KG1 (cell line): ENCODE measurements around the gene ADGRL3.
"Not testable (repeated sequence)": the region's sequence is repeated elsewhere in the genome, so short reads cannot be mapped to it uniquely, and the experiment has no call there.

Experiments used
- DNase-seq: peaks from one replicate; lab custom pipeline; 2025; lab: John Stamatoyannopoulos, UW

The ADGRL3 gene

GRCh38 chr4:61911313-61911756 is 711.2 kb downstream of the ADGRL3 start:
- no peak for DNase-seq

GRCh38 chr4:61913619-61914018 is 713.5 kb downstream of the ADGRL3 start:
- no peak for DNase-seq

DNA sequence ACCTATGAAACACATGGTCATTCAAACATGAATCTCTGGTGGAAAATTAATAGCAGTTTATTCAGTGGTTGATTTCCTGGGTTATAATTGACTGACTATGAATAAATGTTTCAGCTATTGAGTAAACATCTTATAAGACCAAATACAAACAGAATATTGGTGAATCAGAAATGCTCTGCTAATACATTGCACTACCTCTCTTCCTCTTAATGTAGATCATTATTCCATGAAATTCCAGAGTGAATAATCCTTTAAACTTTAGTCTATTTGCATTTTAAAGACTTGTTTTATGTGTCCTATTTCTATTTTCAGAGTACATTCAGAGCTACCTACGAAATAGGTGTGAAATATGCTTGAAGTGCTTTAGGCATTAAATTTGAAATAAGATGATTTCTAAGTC is 715.4 kb downstream of the ADGRL3 start:
- DNase-seq, result no peak

GRCh38 chr4:61918507-61918906 is 718.4 kb downstream of the ADGRL3 start:
- no peak for DNase-seq

DNA sequence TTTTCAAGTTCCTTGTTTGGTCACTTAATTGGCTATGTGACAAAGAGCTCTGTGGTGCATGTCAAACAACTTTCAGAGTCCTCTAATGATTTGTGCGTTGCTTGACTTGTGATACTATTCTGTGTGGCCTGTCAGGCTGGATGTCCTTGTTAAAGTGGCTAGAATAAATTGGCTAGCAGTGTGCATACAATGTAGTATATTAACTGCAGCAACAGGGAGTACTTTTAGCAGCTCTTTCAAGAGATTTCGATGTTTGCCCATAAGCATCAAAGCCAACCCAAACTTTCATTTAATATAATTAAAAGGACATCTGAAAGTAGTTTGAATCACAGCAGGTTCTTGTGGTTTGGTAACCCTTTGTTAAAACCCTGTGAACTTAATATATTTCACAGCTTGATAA is 718.9 kb downstream of the ADGRL3 start:
- DNase-seq, result no peak

GRCh38 chr4:61919561-61919960 is 719.4 kb downstream of the ADGRL3 start:
- no peak for DNase-seq

DNA sequence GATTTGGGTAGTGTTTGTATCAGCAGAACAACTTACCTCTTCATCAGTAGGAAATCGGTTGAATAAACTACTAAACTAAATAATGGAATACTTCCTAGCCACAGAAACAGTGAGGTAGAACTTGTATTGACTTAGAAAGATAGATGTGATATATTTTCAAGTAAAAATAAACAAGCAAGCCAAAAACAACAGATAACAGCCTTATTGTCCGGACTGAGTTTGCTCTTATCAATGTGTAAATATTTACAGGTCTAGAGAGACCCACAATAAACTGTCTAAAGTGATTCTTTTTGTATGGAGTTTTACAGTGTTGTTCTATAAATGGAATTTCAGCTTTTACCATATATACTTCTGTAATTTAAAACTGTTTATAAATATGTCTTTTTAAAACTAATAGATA is 721.8 kb downstream of the ADGRL3 start:
- DNase-seq, result no peak

- DNase-seq, result no peak
Measured at GRCh38 chr4:61922766-61923165, 722.6 kb downstream of the ADGRL3 start.

- no peak for DNase-seq
Measured at GRCh38 chr4:61923179-61923578, 723.1 kb downstream of the ADGRL3 start.

- no peak for DNase-seq
Measured at GRCh38 chr4:61924131-61924530, 724.0 kb downstream of the ADGRL3 start.

DNA sequence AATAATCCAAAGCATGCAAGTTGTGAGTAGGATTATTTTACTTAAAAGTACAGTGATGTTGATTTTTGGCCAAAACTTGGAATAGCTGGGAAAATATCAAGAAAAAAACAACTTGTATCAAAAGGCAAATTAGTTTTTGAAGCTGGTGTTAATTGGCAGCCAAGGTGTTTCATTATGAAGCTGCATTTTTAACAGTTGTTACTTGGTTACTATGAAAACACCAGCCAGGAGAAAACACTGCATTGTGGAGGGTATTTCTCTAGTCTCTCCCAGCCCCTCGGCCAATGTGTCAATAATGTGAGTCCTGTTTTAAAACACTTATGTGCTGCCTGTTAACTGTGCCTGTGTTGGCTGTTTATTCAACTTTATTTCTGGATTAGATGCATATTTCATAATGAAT is 733.4 kb downstream of the ADGRL3 start:
- no peak for DNase-seq

- DNase-seq, result no peak
Measured at GRCh38 chr4:61934198-61934597, 734.1 kb downstream of the ADGRL3 start.

- no peak for DNase-seq
Measured at GRCh38 chr4:61938250-61938846, 738.2 kb downstream of the ADGRL3 start.

- no peak for DNase-seq
Measured at GRCh38 chr4:61950625-61951024, 750.5 kb downstream of the ADGRL3 start.

DNA sequence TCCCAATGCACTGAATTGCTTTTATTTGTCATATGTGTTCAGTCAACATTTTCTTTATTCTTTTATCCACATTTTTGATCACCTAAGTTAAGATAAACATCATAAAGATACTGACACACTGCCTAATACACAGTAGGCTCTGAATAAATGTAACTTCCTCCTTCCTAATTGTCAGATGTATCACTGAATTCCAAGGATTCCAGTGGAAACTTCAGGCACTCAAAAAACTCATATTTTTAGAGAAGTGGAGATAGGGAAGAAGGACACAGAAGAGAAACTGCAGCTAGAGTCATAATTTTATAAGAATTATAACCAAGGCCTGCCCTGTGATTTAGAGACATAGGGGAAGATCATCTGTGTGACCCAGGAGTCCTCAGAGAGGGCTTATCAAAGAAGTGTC is 753.3 kb downstream of the ADGRL3 start:
- DNase-seq, result no peak

GRCh38 chr4:61958591-61958990 is 758.5 kb downstream of the ADGRL3 start:
- DNase-seq, result no peak

- no peak for DNase-seq
Measured at GRCh38 chr4:61959087-61959486, 759.0 kb downstream of the ADGRL3 start.

DNA sequence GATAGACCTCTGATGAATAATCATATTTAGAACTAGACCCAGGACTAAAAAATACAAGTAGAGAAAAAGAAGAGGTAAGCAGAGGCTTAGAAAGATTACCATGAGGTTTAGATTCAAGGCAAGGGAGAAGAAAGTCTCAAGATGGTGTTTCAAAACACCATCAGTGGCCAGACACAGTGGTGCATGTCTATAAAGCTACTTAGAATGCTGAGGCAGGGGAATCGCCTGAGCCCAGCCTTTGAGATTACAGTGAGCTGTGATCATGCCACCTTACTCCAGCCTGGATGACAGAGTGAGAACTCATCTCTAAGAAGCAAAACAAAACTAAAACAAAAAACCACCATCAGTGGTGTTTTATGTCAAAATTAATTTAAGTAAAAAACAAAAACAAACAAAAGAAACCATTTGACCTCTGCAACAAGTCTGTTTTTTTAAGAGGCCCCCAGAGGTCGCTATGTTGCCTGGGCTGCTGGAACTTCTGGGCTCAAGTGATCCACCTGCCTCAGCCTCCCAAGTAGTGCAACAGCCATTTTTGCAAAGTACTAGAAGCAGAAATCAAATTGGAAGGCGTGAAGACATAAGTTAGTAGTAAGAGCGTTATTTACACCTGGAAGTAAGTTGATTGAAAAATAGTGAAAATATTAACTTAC is 784.3 kb downstream of the ADGRL3 start:
- no peak for DNase-seq

DNA sequence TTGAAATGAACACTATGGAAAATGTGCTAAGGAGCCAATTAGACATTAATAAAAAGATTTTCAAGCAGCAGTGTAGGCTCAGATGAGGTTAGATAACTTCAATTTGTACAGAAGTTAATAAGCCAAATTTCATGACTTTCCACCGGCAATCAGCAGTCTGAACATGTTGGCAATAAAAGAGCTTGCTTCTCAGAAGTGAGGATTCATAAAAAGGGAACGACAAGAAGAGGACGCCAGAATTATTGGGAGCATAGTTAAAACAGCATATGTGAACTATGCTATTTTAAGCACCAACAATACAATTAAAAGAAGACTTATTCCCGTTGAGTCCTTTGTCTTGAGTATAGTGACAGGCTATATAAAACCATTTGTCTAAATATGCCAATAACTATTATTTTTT is 785.3 kb downstream of the ADGRL3 start:
- DNase-seq, result no peak

DNA sequence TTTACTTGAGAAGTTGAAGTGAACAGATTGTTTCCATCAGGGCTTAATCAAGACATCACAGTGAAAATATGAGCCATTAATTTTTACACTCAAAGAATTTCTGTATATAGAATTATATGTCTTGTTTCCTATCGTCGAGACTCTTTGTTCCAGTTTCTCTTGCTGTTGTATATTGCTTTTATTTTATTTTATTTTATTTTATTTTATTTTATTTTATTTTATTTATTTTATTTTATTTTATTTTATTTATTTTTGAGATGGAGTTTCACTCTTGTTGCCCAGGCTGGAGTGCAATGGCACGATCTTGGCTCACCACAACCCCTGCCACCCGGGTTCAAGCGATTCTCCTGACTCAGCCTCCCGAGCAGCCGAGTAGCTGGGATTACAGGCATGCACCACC is 786.8 kb downstream of the ADGRL3 start:
- DNase-seq, result not testable (repeated sequence)

GRCh38 chr4:61992351-61992750 is 792.2 kb downstream of the ADGRL3 start:
- DNase-seq, result no peak

GRCh38 chr4:61994036-61994435 is 793.9 kb downstream of the ADGRL3 start:
- DNase-seq, result no peak

- no peak for DNase-seq
Measured at GRCh38 chr4:61995717-61996340, 795.7 kb downstream of the ADGRL3 start.

- DNase-seq, result no peak
Measured at GRCh38 chr4:61996943-61997342, 796.8 kb downstream of the ADGRL3 start.
